ENCODE data around the gene DDIT4L. TPM values are rescaled to one million over a fixed set of nuclear protein-coding genes. Genes with fewer than 3 reads are reported as not detected.
"Not testable (repeated sequence)": the region's sequence is repeated elsewhere in the genome, so short reads cannot be mapped to it uniquely, and the experiment has no call there.

DDIT4L gene
- total and polyA plus RNA-seq, 8 donors, result 0.52 to 1.5 (median 1.1) TPM

DNA sequence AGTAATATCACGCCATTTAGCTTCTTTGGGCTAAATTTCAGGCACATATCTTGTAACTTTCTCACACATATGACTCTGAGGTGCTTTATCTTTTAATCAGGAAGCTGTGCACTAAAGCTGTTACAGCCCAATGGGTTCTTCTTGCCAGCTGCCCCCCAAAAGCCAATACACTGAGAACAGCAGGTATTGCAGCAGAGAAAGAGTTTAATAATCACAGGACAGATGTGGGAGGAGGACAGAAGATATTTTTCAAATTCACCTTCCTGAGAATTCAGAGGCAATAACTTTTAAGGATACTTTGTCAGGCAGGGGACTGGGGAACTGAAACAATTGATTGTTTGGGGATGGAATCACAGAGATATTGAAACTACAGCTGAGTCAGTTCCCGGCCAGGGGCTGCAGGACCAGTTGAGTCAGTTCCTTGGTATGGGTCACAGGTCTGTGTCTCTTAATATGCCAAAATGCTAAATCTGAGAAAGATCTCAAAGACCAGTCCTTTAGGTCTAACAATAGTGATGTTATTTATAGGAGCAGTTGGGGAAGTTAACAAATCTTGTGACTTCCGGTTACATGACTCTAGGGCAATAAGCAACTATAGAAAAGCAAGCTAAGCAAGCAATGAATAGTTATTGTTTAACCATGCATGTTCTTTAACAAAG is 28.1 kb downstream of the DDIT4L start:
- DNase-seq (no peak), ATAC-seq (no peak)
- peaks cover 0 to 22% of the 10 kb centered on the region in 2 donors for H3K9me3 ChIP-seq
- H3K27me3 ChIP-seq, result no peaks in the 10 kb centered on the region
- no peak overlapping the region for H3K27ac ChIP-seq
- TF ChIP-seq, protein P1, sequence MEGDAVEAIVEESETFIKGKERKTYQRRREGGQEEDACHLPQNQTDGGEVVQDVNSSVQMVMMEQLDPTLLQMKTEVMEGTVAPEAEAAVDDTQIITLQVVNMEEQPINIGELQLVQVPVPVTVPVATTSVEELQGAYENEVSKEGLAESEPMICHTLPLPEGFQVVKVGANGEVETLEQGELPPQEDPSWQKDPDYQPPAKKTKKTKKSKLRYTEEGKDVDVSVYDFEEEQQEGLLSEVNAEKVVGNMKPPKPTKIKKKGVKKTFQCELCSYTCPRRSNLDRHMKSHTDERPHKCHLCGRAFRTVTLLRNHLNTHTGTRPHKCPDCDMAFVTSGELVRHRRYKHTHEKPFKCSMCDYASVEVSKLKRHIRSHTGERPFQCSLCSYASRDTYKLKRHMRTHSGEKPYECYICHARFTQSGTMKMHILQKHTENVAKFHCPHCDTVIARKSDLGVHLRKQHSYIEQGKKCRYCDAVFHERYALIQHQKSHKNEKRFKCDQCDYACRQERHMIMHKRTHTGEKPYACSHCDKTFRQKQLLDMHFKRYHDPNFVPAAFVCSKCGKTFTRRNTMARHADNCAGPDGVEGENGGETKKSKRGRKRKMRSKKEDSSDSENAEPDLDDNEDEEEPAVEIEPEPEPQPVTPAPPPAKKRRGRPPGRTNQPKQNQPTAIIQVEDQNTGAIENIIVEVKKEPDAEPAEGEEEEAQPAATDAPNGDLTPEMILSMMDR (IDR thresholded peaks at IDR 0.05), result no peak
- no peak overlapping the region for H3K4me3 ChIP-seq
- intact Hi-C loops (cut with DNase I), result no loop called here
- no peaks in the 10 kb centered on the region for H3K36me3 ChIP-seq
- H3K4me1 ChIP-seq, result no peaks in the 10 kb centered on the region

GRCh38 chr4:100149190-100149589 is 41.1 kb downstream of the DDIT4L start:
- no peaks in the 10 kb centered on the region for H3K36me3 ChIP-seq
- TF ChIP-seq, protein P1 (IDR thresholded peaks at IDR 0.05), result no peak
- DNase-seq (no peak), ATAC-seq (no peak)
- H3K4me3 ChIP-seq, result no peak overlapping the region
- no peaks in the 10 kb centered on the region for H3K4me1 ChIP-seq
- intact Hi-C loops (cut with DNase I), result no loop called here
- H3K27me3 ChIP-seq, result no peaks in the 10 kb centered on the region
- H3K27ac ChIP-seq, result no peak overlapping the region
- no peaks in the 10 kb centered on the region for H3K9me3 ChIP-seq

DNA sequence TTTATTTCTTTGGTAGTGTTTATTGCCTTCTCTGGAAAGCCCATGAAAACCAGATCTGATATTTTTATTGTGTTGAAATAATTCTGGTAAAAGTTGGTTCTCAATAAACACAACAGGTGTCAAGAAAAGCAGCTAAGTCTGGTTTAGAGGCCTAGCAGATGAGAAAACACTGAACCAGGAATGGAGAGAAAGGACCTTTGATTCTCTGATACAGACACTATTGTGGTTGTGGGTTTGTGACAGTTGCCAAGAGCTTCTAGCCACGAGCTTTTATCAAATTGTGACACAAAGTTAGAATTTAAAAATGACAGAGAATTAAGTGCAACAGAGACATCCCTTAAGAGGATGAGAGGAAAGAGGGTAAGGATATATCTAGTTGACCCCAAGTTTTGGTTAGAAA is 42.6 kb downstream of the DDIT4L start:
- intact Hi-C loops (cut with DNase I), result no loop called here
- ATAC-seq, result no peak
- TF ChIP-seq, protein P1 (IDR thresholded peaks at IDR 0.05), result no peak
- Histone ChIP-seq H3K4me3 (no peak overlapping the region), H3K27me3 (no peaks in the 10 kb centered on the region), H3K36me3 (no peaks in the 10 kb centered on the region), H3K27ac (no peak overlapping the region), H3K9me3 (no peaks in the 10 kb centered on the region), H3K4me1 (no peaks in the 10 kb centered on the region)
- no peak for DNase-seq

DNA sequence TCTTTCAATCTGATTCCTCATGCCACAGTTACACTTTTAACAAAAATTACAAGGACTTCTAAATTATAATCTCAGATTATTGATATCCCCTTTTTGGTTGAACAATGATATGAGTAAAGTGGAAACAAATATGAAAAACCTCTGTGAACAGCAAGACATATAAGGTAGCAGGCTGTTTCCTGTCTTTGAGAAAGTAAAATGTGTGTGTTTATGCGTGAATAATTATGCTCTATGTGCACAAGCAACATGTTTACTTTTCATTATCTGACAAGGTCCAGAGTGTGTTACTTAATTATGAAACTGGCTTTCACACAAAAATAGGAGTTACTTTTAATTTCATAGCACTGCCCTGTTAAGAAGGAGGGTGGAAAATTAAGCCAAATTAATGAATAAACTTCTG is 43.1 kb downstream of the DDIT4L start:
- no peak for ATAC-seq
- Histone ChIP-seq H3K9me3 (no peaks in the 10 kb centered on the region), H3K27ac (no peak overlapping the region), H3K36me3 (no peaks in the 10 kb centered on the region), H3K4me3 (no peak overlapping the region), H3K27me3 (no peaks in the 10 kb centered on the region), H3K4me1 (no peaks in the 10 kb centered on the region)
- intact Hi-C loops (cut with DNase I), result no loop called here
- DNase-seq, result no peak
- TF ChIP-seq, protein P1 (IDR thresholded peaks at IDR 0.05), result no peak

DNA sequence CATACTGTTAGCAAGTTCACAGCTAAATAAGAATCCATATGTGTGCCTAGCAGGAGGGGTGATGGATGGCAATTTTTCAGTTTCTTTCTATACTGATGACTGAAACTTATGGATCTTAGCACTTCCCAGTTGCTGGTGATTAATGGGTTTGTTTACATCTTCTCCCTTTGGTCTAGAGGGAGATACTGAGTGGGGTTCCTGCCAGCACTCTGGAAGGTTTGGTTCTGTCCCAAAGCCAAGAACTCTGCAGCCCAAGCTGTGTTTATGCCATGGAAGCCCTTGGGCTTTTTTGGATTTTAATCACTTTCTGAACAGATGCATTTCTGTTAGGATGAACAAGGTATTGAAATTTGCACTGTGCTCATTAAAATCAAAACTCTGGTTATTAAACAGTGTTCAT is 43.5 kb downstream of the DDIT4L start:
- no peak for DNase-seq
- Histone ChIP-seq H3K27ac (no peak overlapping the region), H3K27me3 (no peaks in the 10 kb centered on the region), H3K36me3 (no peaks in the 10 kb centered on the region), H3K4me3 (no peak overlapping the region), H3K4me1 (no peaks in the 10 kb centered on the region), H3K9me3 (peaks cover 0 to under 1% of the 10 kb centered on the region in 2 donors)
- intact Hi-C loops (cut with DNase I), result no loop called here
- TF ChIP-seq, protein P1 (IDR thresholded peaks at IDR 0.05), result no peak
- no peak for ATAC-seq

- H3K27ac ChIP-seq; H3K27me3 ChIP-seq; H3K36me3 ChIP-seq; intact Hi-C loops (cut with DNase I); DNase-seq; H3K4me3 ChIP-seq; H3K4me1 ChIP-seq; ATAC-seq: not testable (repeated sequence)
- H3K9me3 ChIP-seq, result peaks cover 0 to 28% of the 10 kb centered on the region in 2 donors
Observed at GRCh38 chr4:100137320-100137719, 52.9 kb downstream of the DDIT4L start.

Measured in left lung (tissue), 10 donors.